NCI-H2196 treated with DMSO at 0.1 percent for 48 hours (cell line): ENCODE measurements around the gene ABCA4.
"Not testable (repeated sequence)": the region's sequence is repeated elsewhere in the genome, so short reads cannot be mapped to it uniquely, and the experiment has no call there.

Experiments
- DNase-seq: peaks from one replicate; lab custom pipeline; 2025; ENCODE audit not compliant: unreplicated experiment; lab: John Stamatoyannopoulos, UW

Gene ABCA4

GRCh38 chr1:93958032-93958725, 162.8 kb downstream of the ABCA4 start:
- no peak for DNase-seq

GRCh38 chr1:93955765-93956164, 165.2 kb downstream of the ABCA4 start:
- DNase-seq: no peak

GRCh38 chr1:93947002-93947686, 173.8 kb downstream of the ABCA4 start:
- not testable (repeated sequence) for DNase-seq
